ENCODE data around the gene HPSE2.

GRCh38 chr10:98538472-98538871 lies 697.2 kb downstream of the HPSE2 start:
- TF ChIP-seq CTCF (IDR thresholded peaks at IDR 0.05; ENCODE audit: low read depth, low read length, missing input control) (no peak), TAF1 (conservative IDR thresholded peaks at IDR 0.05) (no peak), REST (IDR thresholded peaks at IDR 0.05) (no peak), EGR1 (IDR thresholded peaks at IDR 0.05; ENCODE audit: low read depth in 2 of 2) (no peak), JUND (IDR thresholded peaks at IDR 0.05) (no peak), RXRA (IDR thresholded peaks at IDR 0.05) (no peak), YY1 (IDR thresholded peaks at IDR 0.05) (no peak), HNF4G (IDR thresholded peaks at IDR 0.05) (no peak), RAD21 (IDR thresholded peaks at IDR 0.05) (no peak), SP1 (IDR thresholded peaks at IDR 0.05) (no peak), NR2F2 (IDR thresholded peaks at IDR 0.05) (no peak)
- TF ChIP-seq, protein P1, sequence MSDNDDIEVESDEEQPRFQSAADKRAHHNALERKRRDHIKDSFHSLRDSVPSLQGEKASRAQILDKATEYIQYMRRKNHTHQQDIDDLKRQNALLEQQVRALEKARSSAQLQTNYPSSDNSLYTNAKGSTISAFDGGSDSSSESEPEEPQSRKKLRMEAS (IDR thresholded peaks at IDR 0.05): no peak
